Measurements from ENCODE around the gene VPS33A. TPM values are rescaled to one million over a fixed set of nuclear protein-coding genes. Genes with fewer than 3 reads are reported as not detected.

Gene VPS33A
- total and polyA plus RNA-seq, 2 experiments from 2014 or later = 19.5 to 48.0 TPM

DNA sequence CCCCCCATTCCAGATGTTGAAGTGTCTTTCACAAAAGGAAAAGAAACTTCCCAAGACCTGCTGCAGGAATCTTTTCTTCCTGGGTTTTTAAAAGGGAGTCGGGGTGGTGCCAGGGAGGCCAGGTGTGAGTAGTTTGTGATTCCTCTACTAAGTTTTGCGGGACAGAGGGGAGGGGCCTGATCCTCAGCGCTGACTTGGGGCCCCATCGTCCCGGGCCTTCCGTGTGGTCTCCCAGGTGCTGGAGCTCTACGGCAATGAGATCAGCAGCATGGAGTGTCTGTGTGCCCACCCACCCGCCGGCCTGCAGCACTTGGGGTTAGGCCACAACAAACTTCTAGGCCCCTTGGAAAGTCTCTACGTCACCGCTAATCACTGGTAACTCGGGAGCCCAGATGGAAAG, 78.8 kb downstream of the VPS33A start:
- Mint-ChIP-seq H3K4me1 (peaks cover 6% of the 10 kb centered on the region; the same call in 2 of the 3 replicates), H3K27me3 (ENCODE audit: insufficient read depth, low read depth, poor library complexity) (peaks cover 19% of the 10 kb centered on the region), H3K36me3 (ENCODE audit: low read depth) (no peaks in the 10 kb centered on the region), H3K27ac (no peak overlapping the region), H3K9me3 (no peaks in the 10 kb centered on the region), H3K4me3 (no peak overlapping the region)
- Histone ChIP-seq H4K20me1 (replicated peaks; ENCODE audit: insufficient read depth) (no peaks in the 10 kb centered on the region), H3K36me3 (ENCODE audit: insufficient read depth) (no peaks in the 10 kb centered on the region), H3K27me3 (ENCODE audit: insufficient read depth) (peaks cover 16% of the 10 kb centered on the region), H3K4me2 (no peak overlapping the region), H3K9me2 (ENCODE audit: insufficient read depth) (no peaks in the 10 kb centered on the region), H3F3A (replicated peaks; ENCODE audit: low read depth) (no peaks in the 10 kb centered on the region), H3K4me3 (no peak overlapping the region), H3K4me1 (ENCODE audit: insufficient read depth) (no peaks in the 10 kb centered on the region), H3K79me2 (replicated peaks; ENCODE audit: insufficient read depth) (no peaks in the 10 kb centered on the region), H2AFZ (peak overlapping the region; percentile 91), H3K27ac (ENCODE audit: low read depth) (no peak overlapping the region)
- ATAC-seq (peak; percentile 12), DNase-seq (ENCODE audit: low spot score) (peak; percentile 64)
- TF ChIP-seq ZNF331 (CRISPR knock-in tag; IDR thresholded peaks at IDR 0.05; ENCODE audit: low read depth) (no peak), EZH2 (IDR thresholded peaks at IDR 0.05; ENCODE audit: low read depth, unreplicated experiment) (no peak), EZH2phosphoT487 (IDR thresholded peaks at IDR 0.05; ENCODE audit: unreplicated experiment) (no peak), CREB1 (CRISPR knock-in tag; IDR thresholded peaks at IDR 0.05; ENCODE audit: low read depth) (no peak), NANOG (IDR thresholded peaks at IDR 0.05; ENCODE audit: borderline replicate concordance) (no peak), POLR2AphosphoS5 (IDR thresholded peaks at IDR 0.05; ENCODE audit: low read depth) (no peak)
- TF ChIP-seq, protein P1, sequence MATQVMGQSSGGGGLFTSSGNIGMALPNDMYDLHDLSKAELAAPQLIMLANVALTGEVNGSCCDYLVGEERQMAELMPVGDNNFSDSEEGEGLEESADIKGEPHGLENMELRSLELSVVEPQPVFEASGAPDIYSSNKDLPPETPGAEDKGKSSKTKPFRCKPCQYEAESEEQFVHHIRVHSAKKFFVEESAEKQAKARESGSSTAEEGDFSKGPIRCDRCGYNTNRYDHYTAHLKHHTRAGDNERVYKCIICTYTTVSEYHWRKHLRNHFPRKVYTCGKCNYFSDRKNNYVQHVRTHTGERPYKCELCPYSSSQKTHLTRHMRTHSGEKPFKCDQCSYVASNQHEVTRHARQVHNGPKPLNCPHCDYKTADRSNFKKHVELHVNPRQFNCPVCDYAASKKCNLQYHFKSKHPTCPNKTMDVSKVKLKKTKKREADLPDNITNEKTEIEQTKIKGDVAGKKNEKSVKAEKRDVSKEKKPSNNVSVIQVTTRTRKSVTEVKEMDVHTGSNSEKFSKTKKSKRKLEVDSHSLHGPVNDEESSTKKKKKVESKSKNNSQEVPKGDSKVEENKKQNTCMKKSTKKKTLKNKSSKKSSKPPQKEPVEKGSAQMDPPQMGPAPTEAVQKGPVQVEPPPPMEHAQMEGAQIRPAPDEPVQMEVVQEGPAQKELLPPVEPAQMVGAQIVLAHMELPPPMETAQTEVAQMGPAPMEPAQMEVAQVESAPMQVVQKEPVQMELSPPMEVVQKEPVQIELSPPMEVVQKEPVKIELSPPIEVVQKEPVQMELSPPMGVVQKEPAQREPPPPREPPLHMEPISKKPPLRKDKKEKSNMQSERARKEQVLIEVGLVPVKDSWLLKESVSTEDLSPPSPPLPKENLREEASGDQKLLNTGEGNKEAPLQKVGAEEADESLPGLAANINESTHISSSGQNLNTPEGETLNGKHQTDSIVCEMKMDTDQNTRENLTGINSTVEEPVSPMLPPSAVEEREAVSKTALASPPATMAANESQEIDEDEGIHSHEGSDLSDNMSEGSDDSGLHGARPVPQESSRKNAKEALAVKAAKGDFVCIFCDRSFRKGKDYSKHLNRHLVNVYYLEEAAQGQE (IDR thresholded peaks at IDR 0.05; ENCODE audit: unreplicated experiment) = no peak
- TF ChIP-seq, protein P2, sequence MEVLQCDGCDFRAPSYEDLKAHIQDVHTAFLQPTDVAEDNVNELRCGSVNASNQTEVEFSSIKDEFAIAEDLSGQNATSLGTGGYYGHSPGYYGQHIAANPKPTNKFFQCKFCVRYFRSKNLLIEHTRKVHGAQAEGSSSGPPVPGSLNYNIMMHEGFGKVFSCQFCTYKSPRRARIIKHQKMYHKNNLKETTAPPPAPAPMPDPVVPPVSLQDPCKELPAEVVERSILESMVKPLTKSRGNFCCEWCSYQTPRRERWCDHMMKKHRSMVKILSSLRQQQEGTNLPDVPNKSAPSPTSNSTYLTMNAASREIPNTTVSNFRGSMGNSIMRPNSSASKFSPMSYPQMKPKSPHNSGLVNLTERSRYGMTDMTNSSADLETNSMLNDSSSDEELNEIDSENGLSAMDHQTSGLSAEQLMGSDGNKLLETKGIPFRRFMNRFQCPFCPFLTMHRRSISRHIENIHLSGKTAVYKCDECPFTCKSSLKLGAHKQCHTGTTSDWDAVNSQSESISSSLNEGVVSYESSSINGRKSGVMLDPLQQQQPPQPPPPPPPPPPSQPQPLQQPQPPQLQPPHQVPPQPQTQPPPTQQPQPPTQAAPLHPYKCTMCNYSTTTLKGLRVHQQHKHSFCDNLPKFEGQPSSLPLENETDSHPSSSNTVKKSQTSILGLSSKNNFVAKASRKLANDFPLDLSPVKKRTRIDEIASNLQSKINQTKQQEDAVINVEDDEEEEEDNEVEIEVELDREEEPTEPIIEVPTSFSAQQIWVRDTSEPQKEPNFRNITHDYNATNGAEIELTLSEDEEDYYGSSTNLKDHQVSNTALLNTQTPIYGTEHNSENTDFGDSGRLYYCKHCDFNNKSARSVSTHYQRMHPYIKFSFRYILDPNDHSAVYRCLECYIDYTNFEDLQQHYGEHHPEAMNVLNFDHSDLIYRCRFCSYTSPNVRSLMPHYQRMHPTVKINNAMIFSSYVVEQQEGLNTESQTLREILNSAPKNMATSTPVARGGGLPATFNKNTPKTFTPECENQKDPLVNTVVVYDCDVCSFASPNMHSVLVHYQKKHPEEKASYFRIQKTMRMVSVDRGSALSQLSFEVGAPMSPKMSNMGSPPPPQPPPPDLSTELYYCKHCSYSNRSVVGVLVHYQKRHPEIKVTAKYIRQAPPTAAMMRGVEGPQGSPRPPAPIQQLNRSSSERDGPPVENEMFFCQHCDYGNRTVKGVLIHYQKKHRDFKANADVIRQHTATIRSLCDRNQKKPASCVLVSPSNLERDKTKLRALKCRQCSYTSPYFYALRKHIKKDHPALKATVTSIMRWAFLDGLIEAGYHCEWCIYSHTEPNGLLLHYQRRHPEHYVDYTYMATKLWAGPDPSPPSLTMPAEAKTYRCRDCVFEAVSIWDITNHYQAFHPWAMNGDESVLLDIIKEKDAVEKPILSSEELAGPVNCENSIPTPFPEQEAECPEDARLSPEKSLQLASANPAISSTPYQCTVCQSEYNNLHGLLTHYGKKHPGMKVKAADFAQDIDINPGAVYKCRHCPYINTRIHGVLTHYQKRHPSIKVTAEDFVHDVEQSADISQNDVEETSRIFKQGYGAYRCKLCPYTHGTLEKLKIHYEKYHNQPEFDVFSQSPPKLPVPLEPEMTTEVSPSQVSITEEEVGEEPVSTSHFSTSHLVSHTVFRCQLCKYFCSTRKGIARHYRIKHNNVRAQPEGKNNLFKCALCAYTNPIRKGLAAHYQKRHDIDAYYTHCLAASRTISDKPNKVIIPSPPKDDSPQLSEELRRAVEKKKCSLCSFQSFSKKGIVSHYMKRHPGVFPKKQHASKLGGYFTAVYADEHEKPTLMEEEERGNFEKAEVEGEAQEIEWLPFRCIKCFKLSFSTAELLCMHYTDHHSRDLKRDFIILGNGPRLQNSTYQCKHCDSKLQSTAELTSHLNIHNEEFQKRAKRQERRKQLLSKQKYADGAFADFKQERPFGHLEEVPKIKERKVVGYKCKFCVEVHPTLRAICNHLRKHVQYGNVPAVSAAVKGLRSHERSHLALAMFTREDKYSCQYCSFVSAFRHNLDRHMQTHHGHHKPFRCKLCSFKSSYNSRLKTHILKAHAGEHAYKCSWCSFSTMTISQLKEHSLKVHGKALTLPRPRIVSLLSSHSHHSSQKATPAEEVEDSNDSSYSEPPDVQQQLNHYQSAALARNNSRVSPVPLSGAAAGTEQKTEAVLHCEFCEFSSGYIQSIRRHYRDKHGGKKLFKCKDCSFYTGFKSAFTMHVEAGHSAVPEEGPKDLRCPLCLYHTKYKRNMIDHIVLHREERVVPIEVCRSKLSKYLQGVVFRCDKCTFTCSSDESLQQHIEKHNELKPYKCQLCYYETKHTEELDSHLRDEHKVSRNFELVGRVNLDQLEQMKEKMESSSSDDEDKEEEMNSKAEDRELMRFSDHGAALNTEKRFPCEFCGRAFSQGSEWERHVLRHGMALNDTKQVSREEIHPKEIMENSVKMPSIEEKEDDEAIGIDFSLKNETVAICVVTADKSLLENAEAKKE (CRISPR knock-in tag; IDR thresholded peaks at IDR 0.05) = no peak
- TF ChIP-seq, protein P3, sequence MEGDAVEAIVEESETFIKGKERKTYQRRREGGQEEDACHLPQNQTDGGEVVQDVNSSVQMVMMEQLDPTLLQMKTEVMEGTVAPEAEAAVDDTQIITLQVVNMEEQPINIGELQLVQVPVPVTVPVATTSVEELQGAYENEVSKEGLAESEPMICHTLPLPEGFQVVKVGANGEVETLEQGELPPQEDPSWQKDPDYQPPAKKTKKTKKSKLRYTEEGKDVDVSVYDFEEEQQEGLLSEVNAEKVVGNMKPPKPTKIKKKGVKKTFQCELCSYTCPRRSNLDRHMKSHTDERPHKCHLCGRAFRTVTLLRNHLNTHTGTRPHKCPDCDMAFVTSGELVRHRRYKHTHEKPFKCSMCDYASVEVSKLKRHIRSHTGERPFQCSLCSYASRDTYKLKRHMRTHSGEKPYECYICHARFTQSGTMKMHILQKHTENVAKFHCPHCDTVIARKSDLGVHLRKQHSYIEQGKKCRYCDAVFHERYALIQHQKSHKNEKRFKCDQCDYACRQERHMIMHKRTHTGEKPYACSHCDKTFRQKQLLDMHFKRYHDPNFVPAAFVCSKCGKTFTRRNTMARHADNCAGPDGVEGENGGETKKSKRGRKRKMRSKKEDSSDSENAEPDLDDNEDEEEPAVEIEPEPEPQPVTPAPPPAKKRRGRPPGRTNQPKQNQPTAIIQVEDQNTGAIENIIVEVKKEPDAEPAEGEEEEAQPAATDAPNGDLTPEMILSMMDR (conservative IDR thresholded peaks at IDR 0.05; ENCODE audit: low read depth in 2 of 2) = no peak
- TF ChIP-seq, protein P4, sequence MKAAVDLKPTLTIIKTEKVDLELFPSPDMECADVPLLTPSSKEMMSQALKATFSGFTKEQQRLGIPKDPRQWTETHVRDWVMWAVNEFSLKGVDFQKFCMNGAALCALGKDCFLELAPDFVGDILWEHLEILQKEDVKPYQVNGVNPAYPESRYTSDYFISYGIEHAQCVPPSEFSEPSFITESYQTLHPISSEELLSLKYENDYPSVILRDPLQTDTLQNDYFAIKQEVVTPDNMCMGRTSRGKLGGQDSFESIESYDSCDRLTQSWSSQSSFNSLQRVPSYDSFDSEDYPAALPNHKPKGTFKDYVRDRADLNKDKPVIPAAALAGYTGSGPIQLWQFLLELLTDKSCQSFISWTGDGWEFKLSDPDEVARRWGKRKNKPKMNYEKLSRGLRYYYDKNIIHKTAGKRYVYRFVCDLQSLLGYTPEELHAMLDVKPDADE (IDR thresholded peaks at IDR 0.05) = no peak

Data from GM23338 (cell line).